Measurements from ENCODE around the gene SNRNP200.

GRCh38 chr2:96271995-96272394, 33.4 kb downstream of the SNRNP200 start:
- TF ChIP-seq CTCF (IDR thresholded peaks at IDR 0.05; ENCODE audit: low read depth, low read length) (peak; percentile 23), EZH2phosphoT487 (IDR thresholded peaks at IDR 0.05; ENCODE audit: low read depth) (no peak)

Data from OCI-LY3 (cell line).